HG03558 (cell line): Measurements from ENCODE around the gene UBE2I.

Experiments
- ATAC-seq: cut with Tn5 transposase; IDR thresholded peaks from one replicate; pipeline ENCODE4 v1.9.1; 2021; ENCODE audit warnings: moderate number of reproducible peaks; ENCODE audit not compliant: unreplicated experiment; ENCODE audit errors: extremely low read depth

UBE2I gene

GRCh38 chr16:1276580-1276878, 32.9 kb upstream of the UBE2I start:
- no peak for ATAC-seq

DNA sequence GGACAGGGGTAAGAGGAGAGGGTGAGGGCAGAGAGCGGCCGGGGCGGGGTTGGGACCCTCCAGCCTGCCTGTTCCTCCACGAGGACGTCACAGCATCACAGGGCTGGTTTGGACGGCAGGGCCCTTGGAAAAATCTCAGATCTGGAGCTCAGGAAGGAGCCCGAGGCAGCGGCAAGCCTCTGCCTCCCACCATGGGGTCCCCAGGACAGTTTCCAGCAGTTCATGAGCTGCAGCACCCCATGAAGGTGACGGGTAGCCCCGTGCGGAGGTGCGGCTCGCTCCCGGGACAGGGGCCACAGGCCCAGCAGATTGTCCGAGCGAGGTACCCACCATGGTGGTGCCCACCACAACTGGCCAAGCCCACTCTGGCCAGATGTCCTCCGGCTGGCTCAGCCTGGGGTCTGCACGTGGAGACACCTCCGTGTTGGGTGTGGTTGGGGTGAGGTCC, 32.3 kb upstream of the UBE2I start:
- no peak for ATAC-seq

GRCh38 chr16:1277617-1278282, 31.7 kb upstream of the UBE2I start:
- ATAC-seq = no peak

DNA sequence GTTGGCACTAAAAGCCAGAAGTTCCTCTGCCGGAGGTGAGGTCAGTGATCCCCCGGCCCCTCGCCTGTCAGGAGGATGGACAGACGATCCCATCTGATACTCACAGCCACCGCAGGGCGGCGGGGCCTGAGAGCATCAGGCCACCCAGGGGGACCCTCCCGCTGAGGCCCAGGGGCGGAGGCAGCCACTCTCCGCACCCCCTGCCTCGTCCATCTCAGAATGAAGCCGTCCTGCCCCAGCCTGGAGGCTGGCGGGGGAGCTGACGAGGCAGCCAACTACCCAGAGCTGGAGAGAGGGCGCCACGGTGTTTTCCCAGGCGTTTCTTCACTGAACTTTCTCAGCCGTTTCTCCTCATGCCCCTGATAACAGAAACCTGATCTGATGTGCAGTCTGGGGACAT, 31.0 kb upstream of the UBE2I start:
- no peak for ATAC-seq

DNA sequence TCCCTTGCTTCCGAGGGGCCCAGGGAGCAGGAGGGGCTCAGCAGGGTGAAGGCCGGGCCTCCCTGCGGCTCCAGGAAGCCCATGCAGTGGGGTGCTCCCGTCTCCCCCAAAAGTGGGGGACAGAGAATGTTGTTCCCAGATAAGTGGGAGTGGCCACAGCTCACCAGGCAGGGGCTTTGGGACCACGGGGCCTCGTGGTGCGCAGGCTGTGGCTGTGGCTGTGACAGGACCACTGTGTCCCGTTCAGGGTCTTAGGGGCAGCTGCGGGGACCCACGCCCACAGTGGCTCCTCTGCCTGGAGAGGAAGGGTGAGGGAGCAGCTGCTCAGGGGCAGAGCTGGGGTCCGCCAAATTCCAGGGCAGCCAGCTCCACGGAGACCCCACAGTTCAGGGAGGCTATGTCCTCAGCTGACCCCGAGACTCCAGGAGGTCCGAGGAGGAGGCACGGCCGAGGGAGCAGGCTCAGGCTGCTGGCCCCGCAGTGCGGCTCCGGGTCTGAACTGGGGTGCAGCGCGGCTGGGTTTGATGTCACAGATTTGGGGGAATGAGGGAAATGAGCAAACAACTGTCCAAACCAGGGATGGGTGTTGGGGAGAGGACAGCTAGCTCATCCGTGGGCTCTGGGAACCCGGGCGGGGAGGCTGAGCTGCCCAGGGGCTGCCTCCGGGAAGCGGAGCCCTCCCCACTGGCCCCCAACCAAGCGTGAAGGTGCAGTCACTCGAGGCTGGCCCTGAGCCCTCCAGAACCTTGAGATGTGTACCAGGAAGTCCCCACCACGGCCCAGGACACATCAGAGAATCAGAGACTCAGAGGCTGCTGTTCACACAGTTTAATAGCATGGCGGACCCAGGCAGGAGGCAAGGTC, 30.1 kb upstream of the UBE2I start:
- no peak for ATAC-seq

DNA sequence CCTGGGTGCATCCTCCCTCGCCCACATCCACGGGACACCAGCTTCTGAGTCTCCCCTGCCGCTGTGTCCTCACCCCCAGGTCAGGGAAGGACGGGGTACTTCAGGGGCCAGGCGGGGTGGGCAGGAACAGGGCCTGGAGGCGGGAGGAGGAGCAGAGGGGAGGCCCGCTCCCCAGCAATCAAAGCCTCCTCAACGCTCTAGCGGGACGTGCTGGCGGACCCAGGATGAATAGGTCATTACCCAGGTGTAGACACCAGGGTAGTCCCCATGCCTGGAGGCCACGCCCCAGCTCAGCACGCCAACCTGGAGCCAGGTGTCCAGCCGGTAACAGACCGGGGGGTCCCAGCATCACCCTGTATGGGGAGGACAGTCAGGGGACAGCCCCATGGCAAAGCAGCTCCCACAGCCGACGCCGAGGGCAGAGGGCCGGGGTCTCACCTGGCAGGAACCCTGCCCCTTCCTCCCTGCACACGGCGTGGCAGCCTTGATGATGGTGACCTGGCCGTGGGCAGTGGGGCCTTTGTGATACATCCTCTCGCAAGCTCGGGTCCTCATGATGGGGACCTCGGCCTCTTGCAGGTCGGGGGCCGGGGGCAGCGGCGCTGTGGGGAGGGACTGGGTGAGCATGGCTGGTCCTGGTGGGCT, 29.4 kb upstream of the UBE2I start:
- no peak for ATAC-seq

- no peak for ATAC-seq
Measured at GRCh38 chr16:1280783-1281182, 28.7 kb upstream of the UBE2I start.

GRCh38 chr16:1281517-1281916, 27.9 kb upstream of the UBE2I start:
- ATAC-seq = no peak

DNA sequence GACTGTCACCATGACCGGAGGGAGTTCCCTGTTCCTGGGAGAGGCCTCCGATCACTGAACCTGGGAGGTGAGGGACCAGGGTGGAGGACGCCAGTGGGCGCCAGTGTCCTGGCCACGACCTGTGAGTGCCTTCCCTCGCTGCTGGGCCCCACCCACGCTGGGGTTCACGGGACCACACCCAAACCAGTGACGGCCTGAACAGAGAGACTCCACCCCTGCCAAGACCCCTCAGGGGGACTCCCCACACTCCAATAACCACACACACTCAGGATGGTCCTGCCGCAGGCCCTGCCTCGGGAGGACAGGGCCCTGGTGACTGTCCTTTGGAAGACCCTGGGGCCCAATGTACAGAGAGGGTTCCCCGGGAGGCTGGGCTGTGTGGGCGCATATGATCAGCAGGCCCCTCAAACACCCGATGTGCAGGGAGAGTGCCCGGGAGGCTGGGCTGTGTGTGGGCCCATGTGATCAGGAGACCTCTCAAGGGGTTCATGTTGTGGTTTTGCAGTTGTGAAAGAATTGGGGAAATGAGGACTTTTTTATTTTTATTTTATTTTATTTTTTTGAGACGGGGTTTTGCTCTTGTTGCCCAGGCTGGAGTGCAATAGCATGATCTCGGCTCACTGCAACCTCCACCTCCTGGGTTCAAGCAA, 27.0 kb upstream of the UBE2I start:
- no peak for ATAC-seq

DNA sequence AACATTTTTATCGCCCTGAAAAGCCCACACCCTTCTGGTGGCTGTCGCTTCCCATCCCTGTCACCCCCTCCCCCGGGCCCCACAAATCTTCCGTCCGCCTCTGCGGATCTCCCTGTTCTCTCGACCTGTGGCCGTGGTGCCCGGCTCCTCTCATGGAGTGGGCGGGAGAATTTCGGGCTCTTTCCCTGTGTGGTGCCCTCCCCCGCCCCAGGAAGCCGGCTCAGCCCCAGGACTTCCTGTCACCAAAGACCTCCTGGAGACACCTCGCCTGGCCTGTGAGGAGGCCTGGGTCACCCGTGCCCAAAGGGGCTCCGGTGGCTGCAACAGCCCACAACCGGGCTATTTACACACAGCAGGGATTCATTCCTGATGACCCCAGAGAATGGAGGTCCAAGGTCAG, 26.1 kb upstream of the UBE2I start:
- ATAC-seq = no peak

DNA sequence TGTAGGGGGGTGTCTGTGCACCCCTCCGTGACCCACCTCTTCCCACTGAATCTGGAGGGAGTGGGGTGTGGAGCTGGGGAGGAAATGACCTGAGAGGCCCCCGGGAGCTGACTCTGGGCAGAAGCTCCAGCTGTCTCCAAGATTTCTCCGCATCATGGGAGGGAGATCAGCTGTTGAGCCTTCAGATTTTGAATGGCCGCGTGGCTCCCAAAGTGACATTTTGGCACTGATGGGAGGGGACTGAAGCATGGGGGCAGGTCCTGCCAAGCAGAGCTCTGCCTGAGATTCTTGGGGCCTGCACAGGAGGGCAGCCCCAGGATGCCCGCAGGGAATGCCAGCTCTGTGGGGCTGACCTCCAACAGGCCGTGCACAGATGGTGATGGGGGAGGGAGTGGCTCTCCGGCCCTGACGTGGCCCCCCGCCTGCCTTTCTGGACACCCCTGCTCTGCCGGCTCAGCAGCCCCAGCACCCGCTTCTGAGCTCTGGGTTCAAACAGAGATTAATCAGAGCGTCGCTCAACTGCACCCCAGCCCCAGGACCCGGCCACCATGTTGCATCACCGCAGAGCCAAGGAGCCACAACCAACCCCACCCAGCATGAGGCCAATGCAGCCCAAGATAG, 25.3 kb upstream of the UBE2I start:
- no peak for ATAC-seq

DNA sequence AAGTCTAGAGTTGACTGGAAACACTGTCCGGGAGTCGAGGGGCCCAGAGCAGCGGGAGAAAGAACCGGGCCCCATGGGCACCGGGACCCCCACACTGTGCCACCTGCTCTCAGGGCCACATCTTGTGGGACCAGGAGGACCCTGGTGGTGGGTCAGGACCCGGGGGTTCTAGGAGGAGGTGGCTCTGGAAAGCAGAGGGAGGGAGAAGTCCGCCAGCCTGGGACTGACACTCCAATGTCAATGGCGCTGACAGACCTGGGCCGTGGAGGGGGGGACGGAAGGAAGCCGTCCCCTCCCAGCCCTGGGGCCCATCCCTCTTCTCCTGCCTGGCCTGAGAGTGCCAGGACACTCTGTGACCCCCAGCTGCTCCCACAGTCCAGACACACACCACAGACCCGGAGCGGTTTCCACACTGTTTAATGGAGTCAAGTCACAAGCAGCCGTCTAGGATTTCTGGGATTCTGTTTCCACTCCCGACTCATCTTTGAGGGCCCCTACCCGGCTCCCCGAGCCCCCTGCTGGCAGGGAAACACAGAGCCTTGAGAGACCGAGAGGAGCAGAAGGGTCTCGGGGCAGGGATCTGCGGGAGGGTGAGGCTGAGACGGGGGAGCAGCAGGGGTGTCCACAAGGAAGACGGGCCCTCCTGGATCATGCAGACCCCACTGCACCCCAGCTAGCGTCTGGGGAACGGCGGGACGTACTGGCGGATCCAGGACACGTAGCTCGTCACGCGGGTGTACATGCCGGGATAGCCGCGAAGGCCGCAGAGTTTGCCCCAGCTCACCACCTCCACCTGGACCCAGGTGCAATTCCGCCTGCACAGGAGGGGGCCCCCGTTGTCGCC, 23.5 kb upstream of the UBE2I start:
- no peak for ATAC-seq

- ATAC-seq = no peak
Measured at GRCh38 chr16:1286513-1287094, 22.8 kb upstream of the UBE2I start.

DNA sequence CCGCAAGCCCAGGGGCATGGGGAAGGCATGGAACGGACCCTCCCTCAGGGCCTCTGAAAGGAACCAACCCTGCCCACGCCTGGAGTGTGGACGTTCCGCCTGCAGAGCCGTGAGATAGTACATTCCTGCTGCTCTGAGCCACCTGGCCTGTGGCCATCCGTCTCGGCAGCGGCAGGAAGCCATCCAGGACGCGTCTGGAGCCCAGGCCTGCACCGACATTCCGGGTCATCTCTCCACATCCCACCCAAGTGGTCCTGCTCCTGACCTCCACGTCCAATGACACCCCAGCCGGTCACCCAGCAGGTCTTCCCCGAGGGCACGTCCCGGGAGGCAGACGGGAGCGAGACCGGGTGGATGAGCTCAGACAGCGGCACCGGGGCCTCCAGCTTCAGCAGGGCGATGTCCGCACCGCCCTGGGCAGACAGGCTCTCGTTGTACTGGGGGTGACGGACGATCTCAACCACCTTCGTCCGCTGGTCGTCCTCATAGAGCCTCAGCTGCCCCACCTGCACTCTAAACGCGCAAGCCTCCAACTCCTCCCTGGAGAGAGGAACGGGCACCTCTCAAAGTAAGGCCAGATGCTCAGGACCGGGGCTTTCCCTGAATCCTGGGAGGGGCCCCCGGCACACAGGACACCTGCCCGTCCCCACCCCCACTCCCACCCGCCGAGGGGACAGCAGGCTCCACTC, 21.3 kb upstream of the UBE2I start:
- no peak for ATAC-seq

DNA sequence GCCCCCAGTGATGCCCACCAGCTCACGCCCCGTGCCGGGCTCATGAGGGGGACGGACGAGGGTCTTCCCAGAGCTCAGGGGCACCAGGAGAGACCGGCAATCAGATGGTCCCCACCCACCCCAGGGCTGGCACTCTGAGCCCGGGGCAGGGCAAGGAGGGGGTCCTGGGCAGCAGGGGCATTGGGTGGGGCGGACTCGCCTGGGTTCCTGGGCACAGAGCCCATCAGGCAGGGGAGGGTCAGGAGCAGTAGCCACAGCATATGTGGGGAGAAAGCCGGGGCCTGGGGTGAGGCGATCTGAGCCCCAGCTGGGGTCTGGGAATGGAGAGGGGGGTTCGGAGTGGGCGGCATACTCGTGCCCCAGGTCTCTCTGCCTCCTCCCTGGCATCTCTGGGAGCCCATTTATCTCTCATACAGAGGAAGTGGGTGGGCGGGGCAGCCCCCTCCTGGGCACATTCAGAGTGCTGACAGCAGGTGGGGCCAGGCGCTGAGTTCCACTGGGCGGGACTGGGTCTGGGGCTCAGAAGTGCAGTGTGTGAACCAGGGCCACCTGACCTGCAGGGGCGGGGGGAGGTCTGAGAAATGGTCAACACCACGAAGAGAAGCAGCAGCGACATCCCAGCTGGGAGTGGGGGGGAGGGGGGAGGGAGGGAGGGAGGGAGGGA, 20.5 kb upstream of the UBE2I start:
- ATAC-seq = no peak

- no peak for ATAC-seq
Measured at GRCh38 chr16:1289477-1289866, 20.0 kb upstream of the UBE2I start.

- ATAC-seq = no peak
Measured at GRCh38 chr16:1290063-1290501, 19.4 kb upstream of the UBE2I start.
